ENCODE results near the gene FSTL4.

DNA sequence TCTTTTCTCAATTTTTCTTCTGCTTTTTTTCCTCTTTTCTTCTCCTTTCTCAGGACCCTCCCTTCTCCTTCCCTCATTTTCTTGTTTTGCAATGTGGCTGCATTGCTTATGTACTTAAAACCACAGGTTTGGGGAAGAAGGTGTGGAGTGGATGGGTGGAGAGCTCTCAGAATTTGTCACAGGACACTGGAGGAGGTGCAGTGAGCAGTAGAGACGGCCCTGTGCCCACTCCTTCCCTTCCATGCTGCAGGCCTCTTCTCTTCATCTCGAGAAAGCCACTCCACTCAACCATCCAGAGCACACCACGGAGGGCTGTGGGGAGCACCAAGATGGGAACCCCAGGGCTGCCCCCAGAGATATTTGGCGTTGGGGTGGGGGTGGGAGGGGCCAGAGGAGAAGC is 92.3 kb downstream of the FSTL4 start:
- TF ChIP-seq, protein P1, sequence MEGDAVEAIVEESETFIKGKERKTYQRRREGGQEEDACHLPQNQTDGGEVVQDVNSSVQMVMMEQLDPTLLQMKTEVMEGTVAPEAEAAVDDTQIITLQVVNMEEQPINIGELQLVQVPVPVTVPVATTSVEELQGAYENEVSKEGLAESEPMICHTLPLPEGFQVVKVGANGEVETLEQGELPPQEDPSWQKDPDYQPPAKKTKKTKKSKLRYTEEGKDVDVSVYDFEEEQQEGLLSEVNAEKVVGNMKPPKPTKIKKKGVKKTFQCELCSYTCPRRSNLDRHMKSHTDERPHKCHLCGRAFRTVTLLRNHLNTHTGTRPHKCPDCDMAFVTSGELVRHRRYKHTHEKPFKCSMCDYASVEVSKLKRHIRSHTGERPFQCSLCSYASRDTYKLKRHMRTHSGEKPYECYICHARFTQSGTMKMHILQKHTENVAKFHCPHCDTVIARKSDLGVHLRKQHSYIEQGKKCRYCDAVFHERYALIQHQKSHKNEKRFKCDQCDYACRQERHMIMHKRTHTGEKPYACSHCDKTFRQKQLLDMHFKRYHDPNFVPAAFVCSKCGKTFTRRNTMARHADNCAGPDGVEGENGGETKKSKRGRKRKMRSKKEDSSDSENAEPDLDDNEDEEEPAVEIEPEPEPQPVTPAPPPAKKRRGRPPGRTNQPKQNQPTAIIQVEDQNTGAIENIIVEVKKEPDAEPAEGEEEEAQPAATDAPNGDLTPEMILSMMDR (IDR thresholded peaks at IDR 0.05; ENCODE audit: low read depth, low read length, missing input control) = no peak
- TF ChIP-seq RAD21 (IDR thresholded peaks at IDR 0.05) (no peak), JUND (IDR thresholded peaks at IDR 0.05) (no peak), TAF1 (conservative IDR thresholded peaks at IDR 0.05) (no peak)
- TF ChIP-seq, protein P2, sequence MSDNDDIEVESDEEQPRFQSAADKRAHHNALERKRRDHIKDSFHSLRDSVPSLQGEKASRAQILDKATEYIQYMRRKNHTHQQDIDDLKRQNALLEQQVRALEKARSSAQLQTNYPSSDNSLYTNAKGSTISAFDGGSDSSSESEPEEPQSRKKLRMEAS (IDR thresholded peaks at IDR 0.05) = no peak
- TF ChIP-seq, protein P3, sequence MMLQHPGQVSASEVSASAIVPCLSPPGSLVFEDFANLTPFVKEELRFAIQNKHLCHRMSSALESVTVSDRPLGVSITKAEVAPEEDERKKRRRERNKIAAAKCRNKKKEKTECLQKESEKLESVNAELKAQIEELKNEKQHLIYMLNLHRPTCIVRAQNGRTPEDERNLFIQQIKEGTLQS (IDR thresholded peaks at IDR 0.05) = no peak

All from liver (tissue), 3 donors.